CD4-positive, CD25-positive, alpha-beta regulatory T cell (primary cell): Measurements from ENCODE around the gene TSC22D2. TPM values are rescaled to one million over a fixed set of nuclear protein-coding genes. Genes with fewer than 3 reads are reported as not detected.

Experiments used
- ATAC-seq, 2 donors: fragments of 150-1000 bp; cut with Tn5 transposase; one replicate each; pipeline ENCODE4 v1.10.0; 2021; ENCODE audit warnings: low read depth in 2 of 2, moderate number of reproducible peaks in 2 of 2, moderate library complexity in 1 of 2
- DNase-seq, 3 donors: peaks; one replicate each; pipeline versions ENCODE4 v3.0.0 to v3.0.0-alpha.2; 2012 to 2022; ENCODE audit warnings: mixed read lengths in 1 of 3
- H3K27ac ChIP-seq: one replicate; pipeline ENCODE4 v1.7.0; 2013; ENCODE audit warnings: mild to moderate bottlenecking, low read length; ENCODE audit not compliant: insufficient read depth, poor library complexity, severe bottlenecking
- H3K27me3 ChIP-seq: one replicate; pipeline ENCODE4 v1.7.0; 2013; ENCODE audit warnings: low read length; ENCODE audit not compliant: control insufficient read depth, insufficient read depth
- H3K36me3 ChIP-seq: one replicate; pipeline ENCODE4 v1.7.0; 2013; ENCODE audit warnings: mild to moderate bottlenecking, low read length, moderate library complexity; ENCODE audit not compliant: control insufficient read depth, insufficient read depth
- H3K4me1 ChIP-seq: 2 replicates; pipeline ENCODE4 v1.7.0; 2013; ENCODE audit warnings: mild to moderate bottlenecking, low read length; ENCODE audit not compliant: insufficient read depth, control insufficient read depth, poor library complexity, severe bottlenecking
- H3K4me3 ChIP-seq: one replicate; pipeline ENCODE4 v1.7.0; 2013; ENCODE audit warnings: low read depth, mild to moderate bottlenecking, low read length, moderate library complexity
- H3K9me3 ChIP-seq, 2 experiments: 1 replicate in 1 of 2; 2 replicates in 1 of 2; pipeline ENCODE4 v1.7.0; 2013; ENCODE audit warnings: low read length in 2 of 2, mild to moderate bottlenecking in 1 of 2, moderate library complexity in 1 of 2; ENCODE audit not compliant: control insufficient read depth in 2 of 2
- H3K27ac Mint-ChIP-seq, 3 donors: one replicate each; pipeline ENCODE4 v1.8.0; 2020 to 2022; ENCODE audit warnings: mild to moderate bottlenecking in 3 of 3, mixed read lengths in 3 of 3, moderate library complexity in 2 of 3
- H3K27me3 Mint-ChIP-seq: one replicate; pipeline ENCODE4 v1.8.0; 2022; ENCODE audit warnings: mild to moderate bottlenecking, mixed read lengths
- H3K36me3 Mint-ChIP-seq: one replicate; pipeline ENCODE4 v1.8.0; 2020; ENCODE audit warnings: mixed read lengths
- H3K4me1 Mint-ChIP-seq, 4 donors: one replicate each; pipeline ENCODE4 v1.8.0; 2020 to 2022; ENCODE audit warnings: mixed read lengths in 4 of 4, mild to moderate bottlenecking in 1 of 4
- H3K4me3 Mint-ChIP-seq, 4 donors: one replicate each; pipeline ENCODE4 v1.8.0; 2020 to 2022; ENCODE audit warnings: mild to moderate bottlenecking in 4 of 4, mixed read lengths in 4 of 4, moderate library complexity in 3 of 4
- H3K9me3 Mint-ChIP-seq, 7 donors: one replicate each; pipeline ENCODE4 v1.8.0; 2020 to 2022; ENCODE audit warnings: mixed read lengths in 7 of 7, mild to moderate bottlenecking in 3 of 7, moderate library complexity in 2 of 7
- polyA plus RNA-seq, 4 donors: library from polyadenylated mRNA; unstranded; fragments of 300-500 nt; fragmentation: Illumina TruSeq; gene quantifications; one replicate each; pipeline ENCODE4 v1.2.3, GENCODE V29; 2021
- total RNA-seq: library from RNA; stranded (reverse); gene quantifications from one replicate; pipeline ENCODE4 v1.2.3, GENCODE V29; 2022

TSC22D2 gene
- total and polyA plus RNA-seq, 5 donors from 2014 or later = 4.9 to 49.0 (median 6.6) TPM

DNA sequence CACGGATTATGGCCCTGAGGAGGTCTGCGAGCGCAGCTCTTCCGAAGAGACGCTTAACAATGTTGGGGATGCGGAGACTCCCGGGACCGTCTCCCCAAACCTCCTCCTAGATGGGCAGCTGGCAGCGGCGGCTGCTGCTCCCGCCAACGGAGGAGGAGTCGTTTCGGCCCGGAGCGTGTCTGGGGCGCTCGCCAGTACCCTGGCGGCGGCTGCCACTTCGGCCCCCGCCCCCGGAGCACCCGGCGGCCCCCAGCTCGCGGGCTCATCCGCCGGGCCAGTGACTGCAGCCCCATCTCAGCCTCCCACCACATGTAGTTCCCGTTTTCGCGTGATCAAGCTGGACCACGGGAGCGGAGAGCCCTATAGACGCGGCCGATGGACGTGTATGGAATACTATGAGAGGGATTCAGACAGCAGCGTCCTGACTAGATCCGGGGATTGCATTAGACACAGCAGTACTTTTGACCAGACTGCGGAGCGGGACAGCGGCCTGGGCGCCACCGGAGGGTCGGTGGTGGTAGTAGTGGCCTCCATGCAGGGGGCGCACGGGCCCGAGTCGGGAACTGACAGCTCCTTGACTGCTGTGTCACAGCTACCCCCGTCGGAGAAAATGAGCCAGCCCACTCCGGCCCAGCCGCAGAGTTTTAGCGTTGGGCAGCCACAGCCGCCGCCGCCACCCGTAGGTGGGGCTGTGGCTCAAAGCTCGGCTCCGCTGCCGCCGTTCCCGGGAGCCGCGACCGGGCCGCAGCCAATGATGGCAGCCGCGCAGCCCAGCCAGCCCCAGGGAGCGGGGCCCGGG is 1.6 kb downstream of the TSC22D2 start:
- no peaks in the 10 kb centered on the region for H3K9me3 ChIP-seq
- Mint-ChIP-seq H3K36me3 (no peaks in the 10 kb centered on the region), H3K27me3 (peaks cover 4% of the 10 kb centered on the region), H3K4me1 (peaks cover 36 to 50% (median 37%) of the 10 kb centered on the region in 4 donors), H3K9me3 (no peaks in the 10 kb centered on the region), H3K27ac (peak overlapping the region; percentile 93 to 97 (median 94)), H3K4me3 (peak overlapping the region; percentile 89 to 99 (median 95))
- ATAC-seq = peak; percentile 6 to 18
- peak; percentile 56 to 67 (median 58) for DNase-seq
- peak overlapping the region; percentile 84 for H3K4me3 ChIP-seq
- H3K27ac ChIP-seq = peak overlapping the region; percentile 95
- H3K36me3 ChIP-seq = no peaks in the 10 kb centered on the region
- no peaks in the 10 kb centered on the region for H3K27me3 ChIP-seq
- peaks cover 46% of the 10 kb centered on the region for H3K4me1 ChIP-seq

DNA sequence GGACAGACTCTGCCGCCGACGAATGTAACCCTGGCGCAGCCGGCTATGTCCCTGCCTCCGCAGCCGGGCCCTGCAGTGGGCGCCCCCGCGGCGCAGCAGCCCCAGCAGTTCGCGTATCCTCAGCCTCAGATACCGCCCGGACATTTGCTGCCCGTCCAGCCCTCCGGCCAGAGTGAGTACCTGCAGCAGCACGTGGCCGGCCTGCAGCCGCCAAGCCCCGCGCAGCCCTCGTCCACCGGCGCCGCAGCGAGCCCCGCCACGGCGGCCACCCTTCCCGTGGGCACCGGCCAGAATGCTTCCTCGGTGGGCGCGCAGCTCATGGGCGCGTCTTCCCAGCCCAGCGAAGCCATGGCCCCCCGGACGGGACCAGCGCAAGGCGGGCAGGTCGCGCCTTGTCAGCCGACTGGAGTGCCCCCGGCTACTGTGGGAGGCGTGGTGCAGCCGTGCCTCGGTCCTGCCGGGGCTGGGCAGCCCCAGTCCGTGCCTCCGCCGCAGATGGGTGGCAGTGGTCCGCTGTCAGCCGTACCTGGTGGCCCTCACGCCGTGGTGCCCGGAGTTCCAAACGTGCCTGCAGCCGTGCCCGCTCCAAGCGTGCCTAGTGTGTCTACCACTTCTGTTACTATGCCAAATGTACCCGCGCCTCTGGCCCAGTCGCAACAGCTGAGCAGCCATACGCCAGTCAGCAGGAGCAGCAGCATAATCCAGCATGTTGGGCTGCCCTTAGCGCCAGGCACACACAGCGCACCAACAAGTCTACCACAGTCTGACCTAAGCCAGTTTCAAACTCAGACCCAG is 2.4 kb downstream of the TSC22D2 start:
- Mint-ChIP-seq H3K4me1 (peaks cover 42 to 58% (median 44%) of the 10 kb centered on the region in 4 donors), H3K4me3 (peak overlapping the region; percentile 89 to 99 (median 98)), H3K36me3 (no peaks in the 10 kb centered on the region), H3K27me3 (peaks cover 4% of the 10 kb centered on the region), H3K9me3 (no peaks in the 10 kb centered on the region), H3K27ac (peak overlapping the region in 2 of 3 donors; percentile 90)
- H3K9me3 ChIP-seq = no peaks in the 10 kb centered on the region
- no peak for ATAC-seq
- H3K27ac ChIP-seq = no peak overlapping the region
- H3K27me3 ChIP-seq = no peaks in the 10 kb centered on the region
- peak overlapping the region; percentile 98 for H3K4me3 ChIP-seq
- peaks cover 50% of the 10 kb centered on the region for H3K4me1 ChIP-seq
- peaks cover 1% of the 10 kb centered on the region for H3K36me3 ChIP-seq
- DNase-seq = peak; percentile 6 to 50 (median 31)

DNA sequence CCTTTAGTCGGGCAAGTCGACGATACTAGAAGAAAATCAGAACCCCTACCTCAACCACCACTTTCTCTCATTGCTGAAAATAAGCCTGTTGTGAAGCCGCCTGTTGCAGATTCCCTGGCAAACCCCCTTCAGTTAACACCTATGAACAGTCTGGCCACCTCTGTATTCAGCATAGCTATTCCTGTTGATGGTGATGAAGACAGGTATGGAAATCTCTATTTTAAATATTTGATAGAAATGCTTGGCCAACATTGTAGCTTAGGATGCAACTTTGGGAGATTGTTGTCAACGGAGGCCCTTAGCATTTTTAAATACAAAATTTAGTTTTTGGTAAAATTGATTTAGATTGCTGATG is 3.0 kb downstream of the TSC22D2 start:
- H3K27ac ChIP-seq = no peak overlapping the region
- H3K4me1 Mint-ChIP-seq = peaks cover 46 to 64% (median 50%) of the 10 kb centered on the region in 4 donors

DNA sequence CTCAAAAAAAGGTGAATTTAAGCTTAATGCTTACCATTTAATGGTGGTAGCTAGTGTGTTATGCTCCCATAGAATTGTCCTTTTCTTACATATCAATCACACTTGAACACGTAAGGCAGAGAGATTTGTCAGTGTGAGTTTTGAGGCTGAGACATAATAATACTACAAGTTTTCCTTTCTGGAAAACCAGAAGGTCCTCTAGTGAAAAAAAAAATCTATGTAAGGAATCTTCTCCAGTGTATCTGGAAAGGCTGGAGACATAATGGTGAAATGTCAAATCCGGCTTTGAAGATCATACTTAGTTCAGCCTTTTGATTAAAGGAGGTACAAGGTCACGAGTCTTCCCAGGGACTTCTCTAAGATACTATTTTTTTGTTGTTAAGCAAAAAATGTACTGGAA is 3.4 kb downstream of the TSC22D2 start:
- peaks cover 6% of the 10 kb centered on the region for H3K36me3 Mint-ChIP-seq
- H3K4me3 Mint-ChIP-seq = peak overlapping the region; percentile 89 to 98 (median 96)
- no peak overlapping the region for H3K27ac ChIP-seq
- DNase-seq = no peak
- no peak for ATAC-seq
- H3K27ac Mint-ChIP-seq = peak overlapping the region in 2 of 3 donors; percentile 76 to 90
- no peaks in the 10 kb centered on the region for H3K27me3 ChIP-seq
- peaks cover 2% of the 10 kb centered on the region for H3K36me3 ChIP-seq
- peaks cover 4% of the 10 kb centered on the region for H3K27me3 Mint-ChIP-seq
- no peaks in the 10 kb centered on the region for H3K9me3 Mint-ChIP-seq
- H3K4me3 ChIP-seq = peak overlapping the region; percentile 98
- peaks cover 46 to 65% (median 50%) of the 10 kb centered on the region in 4 donors for H3K4me1 Mint-ChIP-seq
- no peaks in the 10 kb centered on the region for H3K9me3 ChIP-seq
- H3K4me1 ChIP-seq = peaks cover 61% of the 10 kb centered on the region

More for the DNA sequence above, 3.0 kb downstream of the TSC22D2 start:
- Mint-ChIP-seq H3K4me3 (peak overlapping the region; percentile 89 to 98 (median 96)), H3K27ac (peak overlapping the region in 2 of 3 donors; percentile 90), H3K36me3 (peaks cover 6% of the 10 kb centered on the region), H3K9me3 (no peaks in the 10 kb centered on the region), H3K27me3 (peaks cover 4% of the 10 kb centered on the region)
- peaks cover 56% of the 10 kb centered on the region for H3K4me1 ChIP-seq
- peak overlapping the region; percentile 98 for H3K4me3 ChIP-seq
- no peak for DNase-seq
- no peaks in the 10 kb centered on the region for H3K27me3 ChIP-seq
- H3K36me3 ChIP-seq = peaks cover 2% of the 10 kb centered on the region
- ATAC-seq = no peak
- H3K9me3 ChIP-seq = no peaks in the 10 kb centered on the region

DNA sequence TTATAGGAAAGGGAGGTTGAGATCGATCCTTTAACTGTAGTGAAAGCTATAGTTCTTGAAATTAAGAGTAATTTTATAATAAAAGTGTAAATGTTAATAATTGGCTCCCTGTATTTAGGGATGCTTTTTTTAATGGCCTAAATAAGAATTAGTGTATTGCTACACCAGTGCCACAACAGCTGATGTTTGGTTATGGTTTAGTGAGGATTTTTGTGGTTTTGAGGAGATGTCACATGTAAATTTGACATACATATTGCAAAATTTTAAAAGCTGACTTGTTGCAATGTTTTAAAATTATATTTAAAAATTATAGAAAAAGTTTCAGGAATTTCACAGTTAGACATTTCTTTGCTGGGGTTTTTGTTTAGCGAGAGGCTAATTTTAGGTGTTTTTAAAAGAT is 3.9 kb downstream of the TSC22D2 start:
- Mint-ChIP-seq H3K9me3 (no peaks in the 10 kb centered on the region), H3K4me3 (peak overlapping the region; percentile 89 to 98 (median 96)), H3K27ac (peak overlapping the region; percentile 21 to 90 (median 76)), H3K36me3 (peaks cover 6% of the 10 kb centered on the region), H3K27me3 (peaks cover 4% of the 10 kb centered on the region), H3K4me1 (peaks cover 46 to 66% (median 51%) of the 10 kb centered on the region in 4 donors)
- Histone ChIP-seq H3K27me3 (no peaks in the 10 kb centered on the region), H3K27ac (no peak overlapping the region), H3K4me3 (peak overlapping the region; percentile 98), H3K4me1 (peaks cover 65% of the 10 kb centered on the region), H3K36me3 (peaks cover 2% of the 10 kb centered on the region), H3K9me3 (no peaks in the 10 kb centered on the region)
- DNase-seq (no peak), ATAC-seq (no peak)

DNA sequence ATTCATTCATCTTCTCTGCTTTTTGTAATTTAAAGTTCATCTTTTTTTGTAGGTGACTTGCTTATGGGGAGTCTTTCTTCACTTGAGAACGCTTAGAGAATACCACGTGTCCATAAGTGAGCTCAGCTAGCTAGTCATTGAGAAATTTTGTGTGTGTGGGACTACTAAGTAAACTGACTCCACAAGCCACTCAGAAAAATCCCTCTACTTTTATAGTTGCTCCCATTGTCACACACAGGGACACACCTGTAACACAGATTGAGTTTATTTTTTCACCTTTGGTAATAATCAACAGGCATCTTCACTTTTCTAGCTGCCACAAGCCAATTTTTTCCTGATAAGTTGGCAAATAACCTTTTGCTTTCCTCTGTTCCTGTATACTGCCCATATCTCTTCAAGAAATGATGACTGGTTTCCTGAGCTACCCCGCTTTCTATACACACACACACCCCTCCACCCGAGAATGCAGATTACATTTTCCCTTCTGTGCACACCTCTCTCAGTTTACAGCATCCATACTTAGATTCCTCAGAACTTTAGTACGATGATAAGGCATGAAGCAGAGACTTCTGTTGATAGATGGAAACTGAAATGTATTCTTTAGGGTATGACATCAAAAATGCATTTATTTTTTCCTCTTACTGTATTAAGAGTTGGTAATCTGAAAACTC is 4.6 kb downstream of the TSC22D2 start:
- no peaks in the 10 kb centered on the region for H3K9me3 Mint-ChIP-seq
- peak overlapping the region; percentile 83 to 89 (median 87) for H3K4me3 Mint-ChIP-seq
- no peak overlapping the region for H3K27ac ChIP-seq
- peaks cover 4% of the 10 kb centered on the region for H3K27me3 Mint-ChIP-seq
- H3K36me3 Mint-ChIP-seq = peaks cover 6% of the 10 kb centered on the region
- peaks cover 44 to 66% (median 53%) of the 10 kb centered on the region in 4 donors for H3K4me1 Mint-ChIP-seq
- no peaks in the 10 kb centered on the region for H3K9me3 ChIP-seq
- H3K4me3 ChIP-seq = peak overlapping the region; percentile 98
- no peaks in the 10 kb centered on the region for H3K27me3 ChIP-seq
- peak overlapping the region; percentile 21 to 61 (median 37) for H3K27ac Mint-ChIP-seq
- H3K4me1 ChIP-seq = peaks cover 62% of the 10 kb centered on the region
- DNase-seq = peak in 1 of 3 donors; percentile 36
- ATAC-seq = no peak
- peaks cover 2% of the 10 kb centered on the region for H3K36me3 ChIP-seq

DNA sequence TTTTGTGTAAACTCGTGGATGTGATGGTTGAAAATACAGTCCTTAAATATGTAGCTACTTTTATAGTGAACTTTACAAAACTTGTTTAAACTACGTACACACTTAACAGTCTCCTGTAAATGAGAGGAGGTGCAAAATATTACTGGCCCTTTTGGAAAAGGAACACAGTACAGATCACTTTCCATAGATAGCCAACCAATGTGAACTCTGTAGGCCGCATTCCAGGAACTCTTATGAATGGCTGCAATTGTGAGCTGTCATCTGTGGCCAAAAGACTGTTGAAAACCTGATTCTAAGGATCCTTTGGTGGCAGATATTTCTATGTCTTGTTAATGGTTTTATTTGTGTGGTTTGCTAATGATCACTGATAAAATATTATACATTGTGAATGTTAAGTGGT is 6.2 kb downstream of the TSC22D2 start:
- peaks cover 6% of the 10 kb centered on the region for H3K36me3 Mint-ChIP-seq
- peak overlapping the region; percentile 98 for H3K4me3 ChIP-seq
- H3K4me1 ChIP-seq = peaks cover 60% of the 10 kb centered on the region
- H3K27ac ChIP-seq = no peak overlapping the region
- H3K9me3 ChIP-seq = no peaks in the 10 kb centered on the region
- H3K27me3 ChIP-seq = no peaks in the 10 kb centered on the region
- H3K36me3 ChIP-seq = peaks cover 6% of the 10 kb centered on the region
- H3K27me3 Mint-ChIP-seq = no peaks in the 10 kb centered on the region
- H3K4me1 Mint-ChIP-seq = peaks cover 44 to 76% (median 60%) of the 10 kb centered on the region in 4 donors
- ATAC-seq = no peak
- no peaks in the 10 kb centered on the region for H3K9me3 Mint-ChIP-seq
- no peak for DNase-seq
- H3K27ac Mint-ChIP-seq = peak overlapping the region in 1 of 3 donors; percentile 14
- H3K4me3 Mint-ChIP-seq = peak overlapping the region; percentile 79 to 87 (median 85)
